Measurements from ENCODE around the gene ALX4. TPM values are rescaled to one million over a fixed set of nuclear protein-coding genes. Genes with fewer than 3 reads are reported as not detected.

The ALX4 gene
- total RNA-seq, 4 donors from 2014 or later, result 0.10 to 0.11 TPM; not detected in 2

DNA sequence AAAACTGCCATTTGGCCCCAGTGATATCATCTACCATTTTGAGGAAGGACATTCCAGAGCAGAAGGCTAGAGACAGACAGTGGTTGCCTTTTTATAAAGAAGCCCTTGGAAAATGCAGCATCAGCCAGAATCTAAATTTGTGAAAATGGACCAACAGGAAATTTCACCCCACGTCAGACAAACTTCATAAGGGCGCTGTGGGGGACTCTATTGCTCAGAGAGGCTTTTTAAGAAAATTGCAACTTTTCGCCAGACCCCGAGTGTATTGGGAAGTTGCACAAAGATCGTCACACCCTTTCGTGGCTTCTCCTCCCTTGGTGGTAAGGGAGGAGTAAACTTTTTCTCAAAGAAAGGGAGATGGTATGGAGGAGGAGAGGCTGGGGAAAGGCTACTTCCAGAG, 12.3 kb upstream of the ALX4 start:
- H3K27ac ChIP-seq, result no peak overlapping the region
- H3K9me3 ChIP-seq, result no peaks in the 10 kb centered on the region
- H3K4me3 ChIP-seq (replicated peaks in 1 of 3), result no peak overlapping the region
- DNase-seq, result no peak
- 24 to 39% methylated on average over 6 of the region's 6 CpGs for WGBS, 2 donors
- intact Hi-C loops (cut with DNase I), result no loop called here
- H3K4me1 ChIP-seq, result peaks cover 4 to 10% of the 10 kb centered on the region in 2 donors
- no peak for TF ChIP-seq POLR2A (IDR thresholded peaks at IDR 0.05)
- TF ChIP-seq, protein P1, sequence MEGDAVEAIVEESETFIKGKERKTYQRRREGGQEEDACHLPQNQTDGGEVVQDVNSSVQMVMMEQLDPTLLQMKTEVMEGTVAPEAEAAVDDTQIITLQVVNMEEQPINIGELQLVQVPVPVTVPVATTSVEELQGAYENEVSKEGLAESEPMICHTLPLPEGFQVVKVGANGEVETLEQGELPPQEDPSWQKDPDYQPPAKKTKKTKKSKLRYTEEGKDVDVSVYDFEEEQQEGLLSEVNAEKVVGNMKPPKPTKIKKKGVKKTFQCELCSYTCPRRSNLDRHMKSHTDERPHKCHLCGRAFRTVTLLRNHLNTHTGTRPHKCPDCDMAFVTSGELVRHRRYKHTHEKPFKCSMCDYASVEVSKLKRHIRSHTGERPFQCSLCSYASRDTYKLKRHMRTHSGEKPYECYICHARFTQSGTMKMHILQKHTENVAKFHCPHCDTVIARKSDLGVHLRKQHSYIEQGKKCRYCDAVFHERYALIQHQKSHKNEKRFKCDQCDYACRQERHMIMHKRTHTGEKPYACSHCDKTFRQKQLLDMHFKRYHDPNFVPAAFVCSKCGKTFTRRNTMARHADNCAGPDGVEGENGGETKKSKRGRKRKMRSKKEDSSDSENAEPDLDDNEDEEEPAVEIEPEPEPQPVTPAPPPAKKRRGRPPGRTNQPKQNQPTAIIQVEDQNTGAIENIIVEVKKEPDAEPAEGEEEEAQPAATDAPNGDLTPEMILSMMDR (IDR thresholded peaks at IDR 0.05), result no peak
- no peaks in the 10 kb centered on the region for H3K36me3 ChIP-seq
- H3K27me3 ChIP-seq, result peaks cover 33% of the 10 kb centered on the region

DNA sequence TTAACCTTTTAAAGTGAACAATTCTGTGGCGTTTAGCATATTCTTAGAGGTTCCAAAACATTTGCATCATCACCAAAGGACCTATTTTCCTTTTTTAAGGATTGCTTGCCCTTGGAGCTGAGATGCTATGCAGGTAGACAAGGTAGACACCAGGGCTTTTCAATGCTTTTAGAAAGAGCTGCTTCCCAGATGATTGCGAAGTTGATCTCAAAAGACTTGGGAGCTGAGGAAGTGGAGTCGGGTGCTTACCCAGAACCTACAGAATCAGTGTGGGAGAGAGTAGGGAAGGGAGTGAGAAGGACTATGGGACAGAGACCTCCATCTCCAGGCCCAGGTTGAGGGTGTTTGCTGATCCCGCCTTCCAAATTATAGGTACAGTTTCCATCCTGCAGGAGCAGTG, 11.1 kb upstream of the ALX4 start:
- Histone ChIP-seq H3K27ac (no peak overlapping the region), H3K4me1 (peaks cover 9 to 22% of the 10 kb centered on the region in 2 donors), H3K4me3 (replicated peaks in 1 of 3) (no peak overlapping the region), H3K36me3 (no peaks in the 10 kb centered on the region), H3K9me3 (no peaks in the 10 kb centered on the region), H3K27me3 (peaks cover 45% of the 10 kb centered on the region)
- intact Hi-C loops (cut with DNase I), result no loop called here
- whole genome bisulfite sequencing, 2 donors, result 20 to 22% methylated on average over 4 of the region's 4 CpGs
- TF ChIP-seq POLR2A (IDR thresholded peaks at IDR 0.05), result no peak
- TF ChIP-seq, protein P1 (IDR thresholded peaks at IDR 0.05), result no peak
- no peak for DNase-seq

DNA sequence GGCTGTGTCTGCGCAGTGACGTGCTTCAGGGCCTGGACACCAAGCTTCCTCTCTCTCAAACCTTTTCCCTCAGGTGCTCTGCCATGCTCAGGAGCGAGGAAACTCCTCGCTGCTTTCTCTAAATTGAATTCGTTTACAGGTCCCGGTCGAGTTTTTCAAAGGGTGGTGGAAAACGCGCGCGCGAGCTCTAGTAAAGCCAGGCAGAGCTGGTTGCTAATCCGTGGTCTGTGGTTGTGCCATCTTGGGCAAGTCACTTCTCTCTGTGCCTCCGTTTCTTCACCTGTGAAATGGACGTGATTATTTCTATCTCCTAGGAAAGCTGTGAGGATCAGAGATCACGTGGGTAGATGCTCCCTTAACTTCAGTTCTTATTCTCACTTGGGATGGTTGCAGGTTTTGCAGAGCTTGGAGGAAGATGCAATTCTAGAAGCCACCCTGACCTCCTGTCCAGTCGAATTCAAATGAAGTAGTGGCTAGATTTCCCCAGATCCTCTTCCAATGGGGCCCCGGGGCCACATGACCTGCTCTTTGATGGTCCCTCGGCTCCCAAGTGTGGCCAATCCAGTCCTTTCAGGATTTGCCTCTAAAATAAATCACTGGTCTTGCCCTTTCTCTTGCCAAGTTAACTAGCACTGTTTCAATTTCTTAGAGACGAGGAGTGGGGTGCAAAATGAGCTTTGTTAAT, 10.5 kb upstream of the ALX4 start:
- no peak for DNase-seq
- no peaks in the 10 kb centered on the region for H3K36me3 ChIP-seq
- H3K27me3 ChIP-seq, result peaks cover 51% of the 10 kb centered on the region
- no peak overlapping the region for H3K27ac ChIP-seq
- no peak overlapping the region for H3K4me3 ChIP-seq (replicated peaks in 1 of 3)
- WGBS, 2 donors, result 10 to 17% methylated on average over 17 to 20 of the region's 20 CpGs
- peaks cover 9 to 26% of the 10 kb centered on the region in 2 donors for H3K4me1 ChIP-seq
- intact Hi-C loops (cut with DNase I), result no loop called here
- TF ChIP-seq POLR2A (IDR thresholded peaks at IDR 0.05), result no peak
- TF ChIP-seq, protein P1 (IDR thresholded peaks at IDR 0.05), result no peak
- H3K9me3 ChIP-seq, result no peaks in the 10 kb centered on the region

DNA sequence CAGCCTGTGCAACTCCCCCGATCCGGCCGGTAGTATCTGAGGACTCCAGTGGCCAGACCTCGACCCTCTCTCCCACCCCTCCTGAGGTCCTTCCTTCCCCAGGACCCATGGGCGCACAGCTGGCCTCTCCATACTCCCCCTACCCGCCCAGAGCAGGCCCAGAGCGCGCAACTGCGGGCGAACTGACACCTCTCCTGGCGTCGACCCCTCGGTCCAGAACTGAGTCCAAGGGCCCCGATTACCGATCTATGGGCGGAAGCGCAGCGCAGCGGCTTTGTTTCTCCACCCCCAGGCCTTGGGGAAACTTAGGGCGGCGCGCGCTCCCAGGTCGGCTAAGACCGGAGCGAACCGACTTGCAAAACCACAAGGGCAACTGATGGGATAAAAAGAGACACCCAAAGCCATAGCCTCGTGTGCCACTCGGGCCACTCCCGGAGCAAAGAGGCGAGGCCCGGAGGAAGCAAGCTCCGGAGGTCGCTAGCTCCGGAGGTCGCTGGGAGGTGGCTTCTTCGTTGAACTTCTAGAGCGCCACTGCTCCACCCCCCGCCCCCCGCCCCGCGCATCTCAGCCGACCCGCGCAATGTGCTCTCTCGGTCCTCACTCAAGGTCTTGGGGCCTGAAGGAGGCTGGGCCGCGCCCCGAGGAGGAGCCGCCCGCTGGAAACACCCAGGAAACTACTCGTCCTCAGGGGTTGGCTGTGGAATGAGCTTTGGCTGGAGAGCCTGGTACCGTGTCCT, 9.8 kb upstream of the ALX4 start:
- Histone ChIP-seq H3K27me3 (peaks cover 53% of the 10 kb centered on the region), H3K36me3 (no peaks in the 10 kb centered on the region), H3K27ac (no peak overlapping the region), H3K4me3 (replicated peaks in 1 of 3) (no peak overlapping the region), H3K4me1 (peaks cover 9 to 26% of the 10 kb centered on the region in 2 donors), H3K9me3 (no peaks in the 10 kb centered on the region)
- intact Hi-C loops (cut with DNase I), result no loop called here
- no peak for DNase-seq
- TF ChIP-seq, protein P1 (IDR thresholded peaks at IDR 0.05), result no peak
- TF ChIP-seq POLR2A (IDR thresholded peaks at IDR 0.05), result no peak
- WGBS, 2 donors, result 3 to 10% methylated on average over 36 to 38 of the region's 53 CpGs

DNA sequence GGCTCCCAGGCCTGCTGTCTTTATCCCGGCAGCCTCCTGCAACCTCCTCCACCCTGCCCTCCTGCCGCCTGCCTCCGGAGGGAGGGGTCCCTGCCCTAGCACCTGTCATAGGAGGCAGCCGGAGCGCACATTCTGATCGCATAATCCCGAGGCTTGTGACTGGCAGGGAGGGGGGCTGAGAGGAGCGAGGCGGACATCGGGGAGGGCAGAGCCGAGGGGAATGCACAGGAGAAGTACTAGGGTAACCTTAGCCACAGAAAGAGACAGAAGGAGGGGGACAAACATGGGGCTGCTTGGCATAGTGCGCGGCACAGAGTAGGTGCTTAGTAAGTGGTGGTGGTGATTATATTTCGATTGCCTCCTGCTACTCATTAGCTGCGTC, 9.2 kb upstream of the ALX4 start:
- Histone ChIP-seq H3K4me3 (replicated peaks in 1 of 3) (no peak overlapping the region), H3K36me3 (no peaks in the 10 kb centered on the region), H3K9me3 (no peaks in the 10 kb centered on the region), H3K4me1 (peaks cover 9 to 26% of the 10 kb centered on the region in 2 donors), H3K27me3 (peaks cover 58% of the 10 kb centered on the region), H3K27ac (no peak overlapping the region)
- WGBS, 2 donors, result 4 to 12% methylated on average over 14 to 15 of the region's 15 CpGs
- intact Hi-C loops (cut with DNase I), result no loop called here
- TF ChIP-seq, protein P1 (IDR thresholded peaks at IDR 0.05), result no peak
- no peak for TF ChIP-seq POLR2A (IDR thresholded peaks at IDR 0.05)
- no peak for DNase-seq
